Fibroblast of mammary gland (primary cell): ENCODE data around the gene ACKR1.

ENCODE experiments used
- DNase-seq: peaks from one replicate; pipeline ENCODE4 v3.0.0-alpha.2; 2010; ENCODE audit warnings: low read depth
- H3K4me3 ChIP-seq: 2 replicates; pipeline ENCODE4 v1.5.1; 2011; ENCODE audit warnings: low read depth, mild to moderate bottlenecking, low read length, moderate library complexity; ENCODE audit not compliant: control insufficient read depth
- TF ChIP-seq, protein P1 (sequence below): conservative IDR thresholded peaks from 2 replicates; pipeline ENCODE4 v1.5.1; 2011; ENCODE audit warnings: low read depth, low read length, inconsistent platforms; ENCODE audit not compliant: control insufficient read depth, insufficient read depth

The ACKR1 gene

DNA sequence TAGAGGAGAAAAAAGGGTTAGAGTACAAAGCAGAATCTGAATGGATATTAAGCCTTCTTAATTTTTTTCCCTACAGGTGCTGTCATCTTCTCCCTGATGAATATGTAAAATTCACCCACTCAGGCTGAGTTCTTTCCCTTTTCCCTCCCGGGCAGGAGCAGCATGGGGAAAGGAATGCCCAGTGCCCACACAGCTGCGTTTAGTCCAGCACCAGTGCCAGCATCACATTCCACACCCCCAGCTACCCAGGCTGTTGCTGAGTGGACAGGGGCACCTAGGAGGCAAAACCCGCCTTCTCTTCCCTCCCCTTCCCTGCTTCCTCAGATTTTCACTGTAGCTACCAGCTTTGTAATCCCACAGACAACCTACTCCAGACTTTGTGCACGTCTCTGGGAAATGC, 36.6 kb upstream of the ACKR1 start:
- TF ChIP-seq, protein P1, sequence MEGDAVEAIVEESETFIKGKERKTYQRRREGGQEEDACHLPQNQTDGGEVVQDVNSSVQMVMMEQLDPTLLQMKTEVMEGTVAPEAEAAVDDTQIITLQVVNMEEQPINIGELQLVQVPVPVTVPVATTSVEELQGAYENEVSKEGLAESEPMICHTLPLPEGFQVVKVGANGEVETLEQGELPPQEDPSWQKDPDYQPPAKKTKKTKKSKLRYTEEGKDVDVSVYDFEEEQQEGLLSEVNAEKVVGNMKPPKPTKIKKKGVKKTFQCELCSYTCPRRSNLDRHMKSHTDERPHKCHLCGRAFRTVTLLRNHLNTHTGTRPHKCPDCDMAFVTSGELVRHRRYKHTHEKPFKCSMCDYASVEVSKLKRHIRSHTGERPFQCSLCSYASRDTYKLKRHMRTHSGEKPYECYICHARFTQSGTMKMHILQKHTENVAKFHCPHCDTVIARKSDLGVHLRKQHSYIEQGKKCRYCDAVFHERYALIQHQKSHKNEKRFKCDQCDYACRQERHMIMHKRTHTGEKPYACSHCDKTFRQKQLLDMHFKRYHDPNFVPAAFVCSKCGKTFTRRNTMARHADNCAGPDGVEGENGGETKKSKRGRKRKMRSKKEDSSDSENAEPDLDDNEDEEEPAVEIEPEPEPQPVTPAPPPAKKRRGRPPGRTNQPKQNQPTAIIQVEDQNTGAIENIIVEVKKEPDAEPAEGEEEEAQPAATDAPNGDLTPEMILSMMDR = no peak
- no peak overlapping the region for H3K4me3 ChIP-seq
- DNase-seq = no peak

- TF ChIP-seq, protein P1 = no peak
- no peak overlapping the region for H3K4me3 ChIP-seq
These were observed 34.0 kb upstream of the ACKR1 start for GRCh38 chr1:159170639-159171038.

GRCh38 chr1:159171254-159171687, 33.4 kb upstream of the ACKR1 start, which contains the start of gene CADM3:
Gene CADM3 (plus strand): TSS chr1:159171615. CDS start chr1:159171766, 151 bp downstream.
- TF ChIP-seq, protein P1 = no peak
- DNase-seq = no peak
- peak within 1 kb of the TSS; percentile 50 for H3K4me3 ChIP-seq

More at GRCh38 chr1:159170639-159171038, 34.0 kb upstream of the ACKR1 start:
- peak; percentile 39 for DNase-seq

GRCh38 chr1:159171688-159172501, 32.8 kb upstream of the ACKR1 start:
- TF ChIP-seq, protein P1 = no peak
- peak overlapping the region; percentile 50 for H3K4me3 ChIP-seq
- DNase-seq = no peak

DNA sequence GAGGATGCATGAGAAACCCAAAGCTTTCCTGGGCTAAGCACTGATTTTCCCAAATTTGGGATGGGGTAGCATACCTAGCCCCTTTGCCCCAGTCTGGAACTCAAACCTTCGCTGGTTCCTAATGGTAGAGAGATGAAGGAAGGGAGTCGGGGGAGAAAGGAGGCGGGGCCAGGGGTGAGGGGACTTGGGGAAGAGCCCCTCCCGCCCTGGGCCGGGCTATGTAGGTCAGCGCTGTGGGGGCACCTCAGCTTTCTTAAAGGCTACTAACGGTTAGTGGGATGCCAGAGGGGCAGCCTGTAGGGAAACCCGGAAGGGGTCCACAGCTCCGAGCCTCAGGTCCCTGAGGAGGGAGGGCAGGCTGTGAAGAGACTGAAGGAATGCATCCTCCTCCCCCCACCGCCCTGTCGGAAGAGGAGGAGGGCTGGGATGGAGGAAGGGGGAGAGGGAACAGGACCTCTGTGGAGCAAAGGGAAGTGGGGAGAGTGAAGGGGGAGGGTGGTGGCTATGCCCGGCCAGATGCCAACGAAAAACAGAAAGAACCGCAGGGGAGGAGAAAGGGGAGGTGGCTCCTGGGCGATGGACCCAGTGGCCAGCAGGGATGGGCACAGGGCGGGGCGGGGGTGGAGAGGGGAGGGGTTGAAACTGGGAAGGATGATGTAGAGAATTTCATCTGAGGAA, 31.9 kb upstream of the ACKR1 start:
- TF ChIP-seq, protein P1 = no peak
- DNase-seq = peak; percentile 49
- peak overlapping the region; percentile 50 for H3K4me3 ChIP-seq

- H3K4me3 ChIP-seq = no peak overlapping the region
- TF ChIP-seq, protein P1 = no peak
- DNase-seq = no peak
These were observed 31.4 kb upstream of the ACKR1 start for GRCh38 chr1:159173320-159173719.
